IMR-90 (cell line): ENCODE data around the gene FBLN1. TPM values are rescaled to one million over a fixed set of nuclear protein-coding genes. Genes with fewer than 3 reads are reported as not detected.
A peak's percentile ranks its signal among the peaks of the same experiment; 100 is the strongest.
"Not testable (repeated sequence)": the region's sequence is repeated elsewhere in the genome, so short reads cannot be mapped to it uniquely, and the experiment has no call there.

ENCODE experiments used
- ATAC-seq: fragments of 200-7000 bp; cut with Tn5 transposase; 2 replicates; pipeline ENCODE4 v1.9.1; 2020; ENCODE audit warnings: low read depth, mild to moderate bottlenecking, moderate library complexity
- BruUV-seq: library from RNA; stranded (reverse); fragments of 400-500 nt; replicated peaks from 2 replicates; lab custom pipeline; 2021; lab: Mats Ljungman, UMichigan
- CTCF ChIA-PET: fragments of 300-600 bp; formaldehyde crosslinking; extraction: SDS; loops from one replicate; lab custom pipeline; 2021; ENCODE audit warnings: antibody characterized with exemption; lab: Yijun Ruan, JAX
- POLR2A ChIA-PET: fragments of 300-600 bp; sonication (Branson Sonifier 250); formaldehyde crosslinking; loops from one replicate; lab custom pipeline; 2022; ENCODE audit warnings: antibody characterized with exemption; ENCODE audit not compliant: unreplicated experiment; lab: Charles Lee
- DNase-seq: peaks from one replicate; pipeline ENCODE4 v3.0.0; 2013
- H2AFZ ChIP-seq: replicated peaks from 2 replicates; pipeline ENCODE3; 2013; ENCODE audit warnings: low read length, mild to moderate bottlenecking; ENCODE audit not compliant: poor library complexity
- H2AK5ac ChIP-seq: 2 replicates; pipeline ENCODE4 v1.6.1; 2013; ENCODE audit warnings: low read depth, low read length, inconsistent platforms
- H2AK9ac ChIP-seq: replicated peaks from 2 replicates; pipeline ENCODE3; 2013; ENCODE audit warnings: mild to moderate bottlenecking, low read depth, low read length, moderate library complexity; ENCODE audit not compliant: poor library complexity
- H2BK120ac ChIP-seq: 2 replicates; pipeline ENCODE4 v1.6.1; 2013; ENCODE audit warnings: low read depth, low read length, inconsistent platforms
- H2BK15ac ChIP-seq: 3 replicates; pipeline ENCODE4 v1.6.1; 2013; ENCODE audit warnings: low read depth, low read length, inconsistent platforms
- H2BK20ac ChIP-seq: 2 replicates; pipeline ENCODE4 v1.6.1; 2013; ENCODE audit warnings: low read depth, mild to moderate bottlenecking, inconsistent platforms, low read length, moderate library complexity
- H2BK5ac ChIP-seq: 2 replicates; pipeline ENCODE4 v1.6.1; 2013; ENCODE audit warnings: mild to moderate bottlenecking, low read depth, low read length, inconsistent platforms; ENCODE audit not compliant: poor library complexity, severe bottlenecking
- H3K14ac ChIP-seq: replicated peaks from 2 replicates; pipeline ENCODE4 v1.6.1; 2013; ENCODE audit warnings: low read depth, low read length, inconsistent platforms
- H3K18ac ChIP-seq: 2 replicates; pipeline ENCODE4 v1.6.1; 2013; ENCODE audit warnings: low read depth, low read length, control low read depth
- H3K23ac ChIP-seq: 2 replicates; pipeline ENCODE4 v1.6.1; 2013; ENCODE audit warnings: low read depth, low read length, inconsistent platforms
- H3K27ac ChIP-seq: 2 replicates; pipeline ENCODE4 v1.5.1; 2013; ENCODE audit warnings: mild to moderate bottlenecking, control low read depth, low read length; ENCODE audit not compliant: insufficient read depth
- H3K27me3 ChIP-seq: 2 replicates; pipeline ENCODE4 v1.6.1; 2013; ENCODE audit warnings: low read length; ENCODE audit not compliant: control insufficient read depth, insufficient read depth
- H3K36me3 ChIP-seq: 2 replicates; pipeline ENCODE4 v1.6.1; 2013; ENCODE audit warnings: low read length, mixed read lengths; ENCODE audit not compliant: control insufficient read depth, insufficient read depth
- H3K4ac ChIP-seq: 2 replicates; pipeline ENCODE4 v1.6.1; 2013; ENCODE audit warnings: low read depth, low read length, inconsistent platforms
- H3K4me1 ChIP-seq: 2 replicates; pipeline ENCODE4 v1.6.1; 2013; ENCODE audit warnings: low read length, mixed read lengths; ENCODE audit not compliant: control insufficient read depth, insufficient read depth
- H3K4me2 ChIP-seq: 2 replicates; pipeline ENCODE4 v1.6.1; 2013; ENCODE audit warnings: low read depth, mild to moderate bottlenecking, control low read depth, low read length, moderate library complexity
- H3K4me3 ChIP-seq: 2 replicates; pipeline ENCODE4 v1.5.1; 2013; ENCODE audit warnings: low read depth, mild to moderate bottlenecking, control low read depth, low read length, moderate library complexity; ENCODE audit not compliant: insufficient read depth
- H3K56ac ChIP-seq: 2 replicates; pipeline ENCODE4 v1.6.1; 2013; ENCODE audit warnings: low read length, inconsistent platforms; ENCODE audit not compliant: insufficient read depth; ENCODE audit errors: extremely low read depth
- H3K79me1 ChIP-seq, 2 experiments: 2 replicates each; pipeline ENCODE4 v1.6.1; 2013; ENCODE audit warnings: low read length in 2 of 2, inconsistent platforms in 1 of 2, low read depth in 1 of 2
- H3K9ac ChIP-seq: 2 replicates; pipeline ENCODE4 v1.6.1; 2013; ENCODE audit warnings: low read depth, low read length, control low read depth
- H3K9me1 ChIP-seq: 2 replicates; pipeline ENCODE4 v1.6.1; 2013; ENCODE audit warnings: low read length, inconsistent platforms; ENCODE audit not compliant: insufficient read depth
- H3K9me3 ChIP-seq: 2 replicates; pipeline ENCODE4 v1.6.1; 2013; ENCODE audit warnings: low read length; ENCODE audit not compliant: control insufficient read depth, insufficient read depth
- H4K20me1 ChIP-seq: 2 replicates; pipeline ENCODE4 v1.6.1; 2013; ENCODE audit warnings: low read length, inconsistent platforms; ENCODE audit not compliant: insufficient read depth
- H4K5ac ChIP-seq: 2 replicates; pipeline ENCODE4 v1.6.1; 2013; ENCODE audit warnings: mild to moderate bottlenecking, low read depth, low read length, control low read depth
- H4K8ac ChIP-seq, 2 experiments: 2 replicates each; pipeline ENCODE4 v1.6.1; 2013; ENCODE audit warnings: low read depth in 2 of 2, low read length in 2 of 2, control low read depth in 1 of 2, inconsistent platforms in 1 of 2
- H4K91ac ChIP-seq: 2 replicates; pipeline ENCODE4 v1.6.1; 2013; ENCODE audit warnings: low read depth, low read length, inconsistent platforms; ENCODE audit not compliant: insufficient read depth
- CEBPB ChIP-seq: IDR thresholded peaks from 2 replicates; pipeline ENCODE4 v1.6.1; 2012; ENCODE audit warnings: low read depth, low read length, improper control_type of control experiment
- MXI1 ChIP-seq: IDR thresholded peaks from 2 replicates; pipeline ENCODE4 v1.6.1; 2012; ENCODE audit warnings: low read depth, mild to moderate bottlenecking, low read length, moderate library complexity, borderline replicate concordance
- SMC3 ChIP-seq: fragments of 150-350 bp; IDR thresholded peaks from 2 replicates; pipeline ENCODE4 v1.6.1; 2016; ENCODE audit warnings: low read depth, mild to moderate bottlenecking, antibody characterized with exemption, low read length, moderate library complexity
- WGBS, 2 experiments: methylation state at CpG; one replicate each; pipeline versions ENCODE4 v1.1.5 to v1.1.7; 2013; ENCODE audit warnings: missing lambda C conversion rate in 2 of 2; ENCODE audit not compliant: insufficient read length in 1 of 2; ENCODE audit errors: extremely low coverage in 2 of 2; 5-methylcytosine and 5-hydroxymethylcytosine counted together
- dilution Hi-C: fragments of 300-500 bp; cut with HindIII; formaldehyde crosslinking; loops from one replicate; pipeline ENCODE4 v1.14.3; 2018; ENCODE audit warnings: low sequenced_read_pairs; ENCODE audit not compliant: unreplicated experiment
- in situ Hi-C: fragments of 300-500 bp; cut with MboI; formaldehyde crosslinking; loops from 3 replicates; pipeline ENCODE4 v1.14.3; 2019; ENCODE audit warnings: low sequenced_read_pairs, inconsistent platforms, mixed read lengths
- intact Hi-C: fragments of 100-400 bp; cut with micrococcal nuclease; formaldehyde crosslinking; loops from 2 replicates; pipeline ENCODE4 v1.10.0; 2022
- polyA plus RNA-seq, 3 experiments: library from polyadenylated mRNA; depleted of rRNA; stranded (reverse); fragments of >200 nt; gene quantifications; 2 replicates each; pipeline ENCODE4 v1.2.3, GENCODE V29; 2012; ENCODE audit warnings: low replicate concordance in 1 of 3
- total RNA-seq: library from RNA; depleted of rRNA; stranded (reverse); fragments of >200 nt; gene quantifications from 2 replicates; pipeline ENCODE4 v1.2.3, GENCODE V29; 2012
- TF ChIP-seq, protein P1 (sequence below): conservative IDR thresholded peaks from 2 replicates; pipeline ENCODE4 v1.5.1; 2012; ENCODE audit warnings: mild to moderate bottlenecking, low read depth, low read length, improper control_type of control experiment

The FBLN1 gene
- total and polyA plus RNA-seq, 2 of the 4 experiments (the other 2 are of a cell fraction): 11.3 to 87.9 TPM

DNA sequence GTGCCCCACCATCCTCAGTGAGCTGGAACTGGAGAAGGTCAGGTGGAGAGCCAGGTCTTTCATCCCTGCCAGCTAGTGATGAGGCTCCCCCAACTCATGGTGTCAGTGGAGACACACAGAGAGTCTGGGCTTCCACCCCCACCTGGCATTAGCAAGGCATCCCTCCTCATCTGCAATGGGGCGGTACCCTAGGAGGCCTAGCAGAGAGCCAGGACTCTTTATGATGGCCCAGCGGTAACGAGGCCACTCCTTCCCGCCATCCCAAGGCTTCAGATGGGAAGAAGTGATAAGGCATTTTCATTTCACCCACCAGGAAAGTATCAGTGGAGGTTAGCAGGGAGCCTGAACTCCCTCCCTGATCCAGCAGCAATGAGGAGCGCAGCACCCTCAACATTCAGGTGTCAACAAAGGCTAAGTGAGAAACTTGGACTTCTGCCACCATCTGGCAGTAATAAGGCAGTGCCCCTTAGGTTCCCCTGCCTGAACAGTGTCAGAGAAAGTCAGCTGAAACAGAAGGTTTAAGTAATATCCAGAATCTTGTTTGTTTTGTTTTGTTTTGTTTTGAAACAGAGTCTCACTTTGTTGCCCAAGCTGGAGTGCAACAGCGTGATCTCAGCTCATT, 40.5 kb upstream of the FBLN1 start:
- Histone ChIP-seq H3K14ac (no peak overlapping the region), H3K9me3 (peaks cover 5% of the 10 kb centered on the region; the same call in 1 of the 2 replicates), H2AK5ac (peak overlapping the region; percentile 37; the same call in 1 of the 2 replicates), H2AK9ac (no peak overlapping the region), H4K91ac (no peak overlapping the region), H3K4me1 (peaks cover 5% of the 10 kb centered on the region; the same call in 1 of the 2 replicates), H4K5ac (peak overlapping the region; percentile 12; the same call in 1 of the 2 replicates), H3K4ac (no peak overlapping the region), H3K56ac (no peak overlapping the region), H3K79me1 (no peaks in the 10 kb centered on the region), H2BK5ac (no peak overlapping the region), H2BK120ac (no peak overlapping the region; the same call in 1 of the 2 replicates), H3K9ac (no peak overlapping the region), H2AFZ (no peak overlapping the region), H3K23ac (no peak overlapping the region), H3K9me1 (0 out of 2 replicates have a peak, but pooled peaks cover 3% of the 10 kb centered on the region), H3K27me3 (no peaks in the 10 kb centered on the region), H3K4me3 (no peak overlapping the region), H3K18ac (peak overlapping the region; percentile 37; the same call in 1 of the 2 replicates), H3K4me2 (no peak overlapping the region), H3K27ac (no peak overlapping the region), H4K20me1 (no peaks in the 10 kb centered on the region), H4K8ac (no peak overlapping the region), H3K36me3 (no peaks in the 10 kb centered on the region), H2BK15ac (no peak overlapping the region), H2BK20ac (no peak overlapping the region)
- TF ChIP-seq SMC3 (no peak), CEBPB (no peak), MXI1 (no peak)
- TF ChIP-seq, protein P1, sequence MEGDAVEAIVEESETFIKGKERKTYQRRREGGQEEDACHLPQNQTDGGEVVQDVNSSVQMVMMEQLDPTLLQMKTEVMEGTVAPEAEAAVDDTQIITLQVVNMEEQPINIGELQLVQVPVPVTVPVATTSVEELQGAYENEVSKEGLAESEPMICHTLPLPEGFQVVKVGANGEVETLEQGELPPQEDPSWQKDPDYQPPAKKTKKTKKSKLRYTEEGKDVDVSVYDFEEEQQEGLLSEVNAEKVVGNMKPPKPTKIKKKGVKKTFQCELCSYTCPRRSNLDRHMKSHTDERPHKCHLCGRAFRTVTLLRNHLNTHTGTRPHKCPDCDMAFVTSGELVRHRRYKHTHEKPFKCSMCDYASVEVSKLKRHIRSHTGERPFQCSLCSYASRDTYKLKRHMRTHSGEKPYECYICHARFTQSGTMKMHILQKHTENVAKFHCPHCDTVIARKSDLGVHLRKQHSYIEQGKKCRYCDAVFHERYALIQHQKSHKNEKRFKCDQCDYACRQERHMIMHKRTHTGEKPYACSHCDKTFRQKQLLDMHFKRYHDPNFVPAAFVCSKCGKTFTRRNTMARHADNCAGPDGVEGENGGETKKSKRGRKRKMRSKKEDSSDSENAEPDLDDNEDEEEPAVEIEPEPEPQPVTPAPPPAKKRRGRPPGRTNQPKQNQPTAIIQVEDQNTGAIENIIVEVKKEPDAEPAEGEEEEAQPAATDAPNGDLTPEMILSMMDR: no peak
- BruUV-seq: no TSS peak
- intact Hi-C loops: no loop called here
- DNase-seq (no peak), ATAC-seq (no peak)
- ChIA-PET POLR2A (no interaction called here), CTCF (interaction anchor here (1.0 kb wide), 1 partner anchor 194 kb away, joined by 5 read pairs; no protein-coding TSS in a partner anchor)
- dilution Hi-C loops: no loop called here
- in situ Hi-C loops: no loop called here
- WGBS, 2 experiments: no CpG with 5 or more reads among the region's 6 CpGs

DNA sequence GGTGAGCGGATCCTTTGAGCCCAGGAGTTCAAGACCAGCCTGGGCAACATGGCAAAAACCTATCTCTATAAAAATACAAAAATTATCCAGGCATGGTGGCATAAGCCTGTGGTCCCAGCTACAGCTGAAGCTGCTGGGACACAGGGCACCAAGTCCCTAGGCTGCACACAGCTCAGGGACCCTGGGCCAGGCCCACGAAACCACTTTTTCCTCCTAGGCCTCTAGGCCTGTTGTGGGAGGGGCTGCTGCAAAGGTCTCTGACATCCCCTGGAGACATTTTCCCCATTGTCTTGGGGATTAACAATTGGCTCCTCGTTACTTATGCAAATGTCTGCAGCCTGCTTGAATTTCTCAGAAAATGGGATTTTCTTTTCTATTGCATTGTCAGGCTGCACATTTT, 39.0 kb upstream of the FBLN1 start:
- H3K27me3 ChIP-seq, dilution Hi-C loops, H2AFZ ChIP-seq, H3K4me1 ChIP-seq, H3K79me1 ChIP-seq, H3K23ac ChIP-seq, H3K18ac ChIP-seq, H4K8ac ChIP-seq, H2BK20ac ChIP-seq, in situ Hi-C loops, H4K5ac ChIP-seq, H3K36me3 ChIP-seq, intact Hi-C loops, H4K91ac ChIP-seq, H3K9me1 ChIP-seq, H3K14ac ChIP-seq, H2BK5ac ChIP-seq, H2BK120ac ChIP-seq, H2BK15ac ChIP-seq, POLR2A ChIA-PET, ATAC-seq, H3K9ac ChIP-seq, H2AK5ac ChIP-seq, H3K4ac ChIP-seq, H3K27ac ChIP-seq, H3K56ac ChIP-seq, H3K4me3 ChIP-seq, CTCF ChIA-PET, H4K20me1 ChIP-seq, DNase-seq, BruUV-seq, H2AK9ac ChIP-seq, H3K4me2 ChIP-seq: not testable (repeated sequence)
- peaks cover 11% of the 10 kb centered on the region for H3K9me3 ChIP-seq
- 100% methylated on average over 1 of the region's 3 CpGs; no CpG with 5 or more reads in 1 of the 2 experiments for WGBS, 2 experiments
